GM18498 (cell line): ENCODE measurements around the gene RTN4RL1.

Source experiments
- ATAC-seq: cut with Tn5 transposase; IDR thresholded peaks from one replicate; pipeline ENCODE4 v1.9.1; 2021; ENCODE audit warnings: mild to moderate bottlenecking, moderate library complexity; ENCODE audit not compliant: unreplicated experiment

Gene RTN4RL1

DNA sequence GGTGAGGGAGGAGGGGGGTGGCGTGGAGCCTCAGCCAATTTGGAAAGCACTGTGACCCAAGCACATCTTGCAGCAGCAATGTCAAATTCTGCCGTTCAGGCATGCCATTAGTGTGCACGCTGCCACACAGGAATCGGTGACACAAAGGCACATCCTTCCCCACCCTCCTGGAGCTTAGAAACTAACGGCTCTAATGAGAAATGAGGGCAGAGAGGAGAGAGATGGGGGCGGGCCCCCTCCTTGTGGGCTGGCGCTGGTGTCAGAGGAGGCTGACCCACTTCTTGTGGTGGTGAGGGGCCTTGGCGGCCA is 94.8 kb downstream of the RTN4RL1 start:
- ATAC-seq, result no peak

DNA sequence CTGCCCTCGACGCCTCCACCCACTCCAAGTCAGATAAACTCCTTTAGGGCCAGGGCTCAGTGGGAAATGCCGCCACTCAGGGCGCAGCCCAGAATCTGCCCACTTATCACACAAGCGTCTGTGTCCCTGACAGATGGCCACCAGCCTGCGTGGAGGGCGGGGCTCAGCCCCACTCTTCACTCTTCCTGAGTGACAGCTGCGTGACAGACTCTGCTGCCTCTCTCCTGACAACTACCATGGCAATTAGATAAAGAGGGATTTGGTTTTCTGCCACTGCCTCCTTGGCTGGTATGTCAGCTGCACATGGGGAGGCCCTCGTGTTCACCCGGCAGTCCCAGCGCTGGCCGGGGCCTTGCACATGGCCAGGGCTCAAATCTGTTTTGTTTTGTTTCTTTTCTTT is 96.2 kb downstream of the RTN4RL1 start:
- ATAC-seq, result no peak

DNA sequence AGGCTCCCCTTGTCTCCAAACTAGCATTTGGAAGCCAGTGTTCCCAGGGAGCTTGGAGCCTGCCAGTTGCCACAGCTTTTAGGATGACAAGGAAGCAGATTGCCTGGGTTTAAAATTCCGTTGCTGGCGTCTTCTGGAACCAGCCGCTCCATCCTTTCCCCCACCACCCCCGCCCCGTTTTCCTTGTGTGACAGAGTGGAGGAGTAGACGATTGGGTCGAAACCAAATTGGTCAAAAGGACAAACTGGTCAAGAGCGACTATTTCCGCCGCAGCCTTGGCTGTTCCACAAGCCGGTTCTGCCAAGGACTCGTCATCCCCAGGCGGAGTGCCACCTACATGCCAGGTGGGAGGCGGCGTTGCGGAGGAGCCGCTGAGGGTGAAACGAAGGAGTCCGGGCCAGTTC is 104.2 kb downstream of the RTN4RL1 start:
- no peak for ATAC-seq

DNA sequence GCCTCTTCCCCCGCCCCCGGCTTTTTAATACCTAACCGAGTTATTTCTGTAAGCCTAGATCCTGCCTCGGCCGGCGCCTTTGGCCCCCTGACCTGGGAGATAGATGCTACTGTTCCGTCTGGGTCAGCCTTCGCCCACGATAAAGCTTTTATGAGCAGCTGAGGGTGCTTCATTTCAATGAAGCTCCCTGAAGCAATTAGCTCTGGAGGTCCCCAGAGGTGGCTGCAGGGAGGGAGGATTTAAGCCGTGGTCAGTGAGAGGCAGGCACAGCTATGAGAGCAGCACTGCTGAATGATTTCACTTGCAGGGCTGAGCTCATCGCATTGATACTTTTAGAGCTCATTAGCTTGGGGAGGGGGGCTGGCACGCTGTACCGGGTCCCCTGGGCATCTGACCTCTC is 105.9 kb downstream of the RTN4RL1 start:
- ATAC-seq, result no peak

DNA sequence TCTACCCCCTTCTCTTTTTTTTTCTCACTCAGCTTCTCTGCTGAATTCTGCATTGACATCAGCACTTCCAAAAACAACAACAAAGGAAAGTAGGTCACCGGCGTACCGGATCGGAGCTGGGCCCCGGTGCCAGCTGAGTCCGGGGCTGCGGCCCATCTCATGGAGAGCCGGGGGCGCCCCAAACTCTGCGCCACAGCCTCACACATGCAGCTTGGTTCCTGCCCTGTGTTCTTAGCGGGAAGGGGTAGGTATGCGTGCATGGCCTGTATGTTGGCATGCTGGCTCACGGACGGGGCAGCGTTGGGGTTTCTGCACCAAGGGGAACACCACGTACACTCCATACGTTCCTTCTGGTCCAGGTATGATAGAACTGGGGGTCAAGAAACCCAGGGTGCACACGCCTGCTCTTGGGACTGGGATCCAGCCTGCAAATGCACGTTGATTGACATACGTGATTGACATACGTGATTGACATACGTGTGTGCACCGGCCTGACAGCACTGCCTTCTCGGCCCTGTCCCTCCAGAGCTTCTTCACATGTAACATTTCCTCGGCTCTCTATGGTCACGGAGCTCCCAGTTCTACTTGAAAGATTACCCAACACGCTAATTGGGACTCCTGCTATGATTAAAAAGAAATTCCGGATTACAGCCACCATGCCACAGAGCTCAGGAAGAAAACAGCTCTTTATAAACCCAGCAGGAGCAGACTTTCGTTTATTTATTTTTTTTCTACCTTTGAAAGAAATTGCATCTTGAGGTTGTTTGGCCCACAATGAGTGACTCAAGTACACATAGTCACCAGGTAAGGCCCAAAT is 106.6 kb downstream of the RTN4RL1 start:
- ATAC-seq, result no peak

DNA sequence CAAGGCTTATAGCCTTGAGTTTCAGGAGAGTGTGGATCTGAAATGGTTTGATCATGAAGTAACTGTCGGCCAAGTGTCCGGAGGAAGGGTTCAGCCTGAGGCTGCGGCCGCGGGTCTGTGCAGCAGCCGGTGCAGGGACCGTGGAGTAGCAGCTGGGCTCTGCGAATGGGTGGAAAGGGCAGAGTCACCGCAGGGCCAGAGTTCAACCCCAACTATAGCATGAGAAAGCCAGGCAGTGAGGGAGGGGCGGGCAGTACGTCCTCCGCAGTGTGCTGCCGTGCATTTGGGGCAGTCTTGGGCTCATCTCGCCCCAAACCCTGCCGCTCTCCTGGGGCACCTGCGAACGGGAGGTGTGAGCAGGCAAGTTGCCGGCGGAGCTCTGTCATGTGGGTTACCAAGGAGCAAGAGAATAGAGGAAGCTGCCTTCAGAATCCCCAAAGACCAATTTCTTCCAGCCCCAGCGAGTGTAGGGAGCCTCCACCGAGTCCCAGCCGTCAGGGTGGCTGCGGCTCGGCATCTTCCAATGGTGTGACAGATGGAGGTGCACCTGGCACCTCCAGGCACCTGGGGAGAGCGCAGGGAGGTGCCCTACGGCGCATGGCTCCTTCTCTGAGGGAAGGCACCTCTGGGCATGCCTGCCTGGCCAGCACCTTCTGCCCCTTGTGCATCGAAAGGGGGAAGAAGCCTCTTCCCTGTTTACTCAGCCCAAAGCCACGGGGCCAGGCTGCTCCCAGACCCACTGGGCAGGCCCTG is 108.0 kb downstream of the RTN4RL1 start:
- no peak for ATAC-seq

DNA sequence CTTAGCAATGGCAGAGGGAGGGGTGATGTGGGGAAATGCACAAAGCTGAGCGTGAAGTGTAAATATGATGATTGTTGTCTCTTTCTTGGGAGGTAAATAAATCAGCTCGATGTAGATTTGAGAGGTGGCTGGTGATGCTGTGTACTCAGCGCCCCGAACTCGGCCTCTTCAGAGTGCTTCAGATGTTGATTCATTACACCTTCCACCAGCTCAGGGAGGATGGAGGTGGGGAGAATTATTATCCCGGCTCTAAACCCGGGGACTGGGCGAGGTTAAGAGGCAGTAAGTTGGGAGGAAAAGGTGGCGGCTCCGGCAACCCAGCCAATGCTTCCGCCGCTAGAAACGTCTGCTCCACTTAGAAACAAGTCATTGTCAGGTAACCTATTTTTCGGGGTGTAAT is 108.8 kb downstream of the RTN4RL1 start:
- ATAC-seq, result no peak

DNA sequence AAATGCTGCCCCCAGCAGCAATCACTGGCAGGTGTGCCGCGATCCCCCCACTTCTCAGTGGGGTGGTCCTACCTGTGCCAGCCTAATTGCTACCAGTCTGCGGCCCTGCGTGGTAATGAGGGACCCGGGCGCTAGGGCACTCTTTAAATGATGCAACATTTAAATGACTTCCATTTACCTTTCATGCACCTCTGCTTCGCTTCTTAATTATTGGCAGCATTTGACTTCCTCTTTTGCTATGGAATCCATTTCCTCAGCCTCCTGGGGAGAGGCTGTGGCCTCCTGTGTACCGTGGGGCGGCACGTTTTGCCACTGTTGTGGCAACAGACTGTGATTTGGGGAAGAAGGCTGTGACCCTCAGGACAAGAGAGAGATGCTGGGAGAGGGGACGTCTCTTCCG is 109.2 kb downstream of the RTN4RL1 start:
- no peak for ATAC-seq

DNA sequence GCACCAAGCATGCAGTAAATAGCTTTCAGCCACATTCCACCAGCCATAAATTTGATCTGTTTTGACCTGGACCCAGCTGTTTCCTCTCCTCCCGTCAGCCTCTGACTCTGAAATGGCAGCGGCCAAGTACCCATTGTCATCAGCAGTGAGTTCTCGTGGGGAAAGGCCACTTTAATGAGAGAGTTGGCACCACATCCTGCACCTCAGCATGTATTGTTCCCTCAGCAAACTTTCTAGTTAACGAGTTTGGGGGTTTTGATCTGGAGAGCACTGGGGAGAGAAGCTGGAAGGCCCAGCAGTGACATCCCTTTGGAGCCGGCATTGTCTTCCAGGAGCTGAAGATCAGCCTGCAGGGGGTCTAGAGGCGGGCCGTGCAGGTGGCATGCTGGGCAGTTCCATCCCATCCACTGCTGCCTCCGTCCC is 110.5 kb downstream of the RTN4RL1 start:
- ATAC-seq, result no peak

DNA sequence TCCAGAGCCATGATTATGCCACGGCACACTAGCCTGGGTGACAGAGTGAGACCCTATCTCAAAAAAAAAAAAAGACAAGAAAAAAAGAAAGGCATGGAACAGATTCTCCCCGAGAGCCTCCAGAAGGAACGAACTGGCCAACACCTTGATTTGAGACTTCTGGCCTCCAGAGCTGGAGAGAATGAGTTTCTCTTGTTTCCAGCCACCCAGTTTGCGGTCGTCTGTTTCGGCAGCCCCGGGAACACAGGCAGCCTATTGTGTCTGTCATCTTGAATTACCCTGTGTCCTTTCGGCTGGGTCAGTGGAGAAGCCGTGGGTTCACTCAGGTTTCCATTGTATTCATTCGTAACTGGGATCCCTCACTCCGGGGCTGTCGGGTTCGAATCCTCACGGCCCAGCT is 111.4 kb downstream of the RTN4RL1 start:
- no peak for ATAC-seq

DNA sequence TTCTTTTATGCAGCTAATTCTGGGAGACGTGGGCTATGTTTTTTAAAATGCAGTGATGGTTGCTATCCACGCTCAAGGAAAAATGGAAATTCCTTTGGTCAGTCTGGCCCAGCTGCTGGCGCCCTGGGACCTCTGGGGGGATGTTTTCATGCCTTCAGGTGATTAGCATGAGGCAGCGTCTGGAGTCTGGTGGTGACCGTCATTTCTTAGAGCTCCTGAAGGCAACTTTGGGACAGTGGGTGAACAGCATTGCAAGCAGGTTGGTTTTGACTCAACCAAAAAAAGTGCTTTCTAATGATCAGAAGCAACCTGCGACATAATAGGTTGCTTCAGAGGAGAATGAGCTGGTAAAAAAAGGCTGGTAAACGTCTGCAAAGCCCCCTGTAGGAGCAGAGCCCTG is 113.0 kb downstream of the RTN4RL1 start:
- ATAC-seq, result no peak

DNA sequence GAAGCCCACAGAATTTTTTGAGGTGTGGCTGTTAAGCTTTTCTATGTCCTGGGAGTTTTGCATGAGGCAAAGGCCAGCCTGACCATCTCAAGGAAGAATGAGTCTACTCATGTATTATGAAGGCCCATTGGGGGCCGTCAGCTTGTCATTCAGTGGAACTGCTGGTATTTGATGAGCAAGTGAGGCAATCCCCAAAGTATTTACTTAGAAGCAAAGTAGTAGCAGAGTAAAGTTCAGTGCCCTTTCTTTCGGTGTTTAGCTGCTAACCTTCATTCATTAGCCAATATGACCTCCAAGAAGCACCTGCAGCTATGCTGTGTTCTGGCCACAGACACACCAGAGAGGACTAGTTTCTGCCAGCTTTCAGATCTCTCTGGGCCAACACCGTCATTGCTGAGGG is 115.1 kb downstream of the RTN4RL1 start:
- no peak for ATAC-seq

DNA sequence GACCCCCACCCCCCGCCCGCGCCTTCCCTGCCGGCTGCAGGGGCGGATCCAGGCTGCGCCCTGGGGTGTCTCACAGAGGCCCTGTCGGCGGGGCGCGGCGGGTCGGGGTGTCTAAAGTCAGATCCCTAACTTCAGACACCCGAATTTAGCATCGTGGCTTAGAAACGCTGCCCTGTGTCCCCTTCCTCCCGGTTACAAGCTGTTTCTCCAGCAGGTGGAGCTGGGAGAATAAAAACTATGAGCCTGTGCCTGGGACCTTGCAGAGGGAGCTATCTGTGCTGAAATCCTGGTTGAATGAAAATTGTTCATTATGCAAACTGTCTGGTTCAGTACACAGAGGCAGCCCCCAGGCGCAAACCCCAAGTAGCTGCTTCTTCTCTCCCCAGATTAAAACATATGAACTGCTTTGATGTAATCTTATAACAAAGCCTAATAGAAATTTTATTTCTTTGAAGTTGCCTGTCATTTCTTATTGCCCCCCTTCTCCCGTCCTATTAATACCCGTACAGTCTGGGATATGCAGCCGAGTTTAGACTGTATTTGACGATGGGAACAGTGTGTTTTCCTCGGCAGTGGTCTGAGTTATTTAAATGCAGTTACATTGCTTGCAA is 116.3 kb downstream of the RTN4RL1 start:
- no peak for ATAC-seq

DNA sequence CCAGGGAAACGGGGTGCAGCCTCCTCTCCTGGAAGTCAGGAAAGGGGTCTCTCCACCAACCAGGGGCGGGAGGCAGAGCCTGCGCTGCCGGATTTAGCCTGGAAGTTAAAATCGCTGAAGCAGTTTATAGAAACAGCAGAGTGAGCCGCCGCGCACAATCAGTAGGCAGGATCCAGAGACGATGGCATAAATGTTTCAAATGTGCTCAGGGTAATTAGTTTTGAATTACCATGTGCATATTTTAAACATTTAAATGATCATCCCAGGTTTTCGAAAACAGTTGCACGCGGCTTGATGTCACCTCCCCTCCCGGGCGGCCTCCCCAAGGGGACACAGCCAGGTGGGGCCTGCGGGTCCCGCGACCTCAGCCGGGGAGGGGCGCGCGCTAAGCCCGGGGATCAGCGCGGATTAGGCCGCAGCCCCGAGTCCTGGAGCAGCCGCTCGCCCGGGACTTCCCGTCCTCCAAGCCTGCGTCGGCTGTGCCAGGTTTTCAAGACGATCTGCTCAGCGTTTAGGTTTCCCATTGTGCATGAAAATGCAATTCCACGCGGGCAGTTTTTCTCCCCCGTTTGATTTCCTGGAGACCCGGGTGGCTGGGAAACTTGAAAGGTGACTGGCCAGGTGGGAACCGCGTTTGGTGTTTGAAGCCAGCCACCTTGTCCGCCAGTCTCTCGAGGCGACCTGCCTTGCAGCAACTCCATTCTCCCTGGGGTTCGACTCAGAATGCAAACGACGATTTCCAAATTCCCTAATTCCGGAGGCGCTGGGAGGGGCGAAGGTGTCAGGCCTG is 117.0 kb downstream of the RTN4RL1 start:
- no peak for ATAC-seq

DNA sequence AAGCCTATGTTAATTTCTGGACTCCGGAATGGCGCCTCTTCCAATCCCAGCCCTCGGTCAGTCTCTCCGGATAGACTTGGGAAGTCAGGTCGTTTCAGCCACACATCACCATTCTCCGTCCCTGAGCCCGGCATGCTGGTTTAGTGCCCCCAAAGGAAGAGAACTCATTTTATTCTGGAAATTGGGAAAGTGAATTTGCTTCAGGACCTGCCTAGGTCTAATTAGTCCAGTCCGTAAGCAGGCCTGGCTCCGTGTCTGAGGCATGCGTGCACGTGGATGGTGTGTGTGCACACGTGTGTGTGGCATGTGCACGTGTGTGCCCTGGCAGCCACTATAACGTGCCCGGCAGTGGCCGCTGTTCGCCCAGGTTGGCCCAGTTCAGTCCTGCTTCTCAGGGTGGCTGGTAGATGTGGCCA is 117.9 kb downstream of the RTN4RL1 start:
- no peak for ATAC-seq

DNA sequence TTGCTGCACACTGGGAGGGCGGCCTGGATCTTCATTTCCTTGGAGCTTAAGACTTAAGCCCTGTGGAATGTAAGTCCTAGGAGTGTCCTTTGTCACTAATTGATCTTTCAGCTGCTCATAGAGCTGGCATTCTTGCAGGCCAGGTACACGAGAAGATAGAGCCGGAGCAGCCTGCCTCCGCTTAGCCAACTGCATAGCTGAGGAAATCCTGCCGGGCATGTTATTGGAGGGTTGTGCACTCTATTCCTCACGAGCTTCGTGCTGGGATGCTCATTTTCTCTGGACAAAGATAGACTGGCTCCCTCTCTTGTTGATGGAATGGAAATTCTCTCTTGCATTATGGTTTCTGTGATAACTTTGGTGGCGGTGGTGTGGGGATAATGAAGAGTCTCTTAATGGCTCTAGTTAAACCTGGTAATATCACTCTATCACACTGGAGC is 118.5 kb downstream of the RTN4RL1 start:
- no peak for ATAC-seq

DNA sequence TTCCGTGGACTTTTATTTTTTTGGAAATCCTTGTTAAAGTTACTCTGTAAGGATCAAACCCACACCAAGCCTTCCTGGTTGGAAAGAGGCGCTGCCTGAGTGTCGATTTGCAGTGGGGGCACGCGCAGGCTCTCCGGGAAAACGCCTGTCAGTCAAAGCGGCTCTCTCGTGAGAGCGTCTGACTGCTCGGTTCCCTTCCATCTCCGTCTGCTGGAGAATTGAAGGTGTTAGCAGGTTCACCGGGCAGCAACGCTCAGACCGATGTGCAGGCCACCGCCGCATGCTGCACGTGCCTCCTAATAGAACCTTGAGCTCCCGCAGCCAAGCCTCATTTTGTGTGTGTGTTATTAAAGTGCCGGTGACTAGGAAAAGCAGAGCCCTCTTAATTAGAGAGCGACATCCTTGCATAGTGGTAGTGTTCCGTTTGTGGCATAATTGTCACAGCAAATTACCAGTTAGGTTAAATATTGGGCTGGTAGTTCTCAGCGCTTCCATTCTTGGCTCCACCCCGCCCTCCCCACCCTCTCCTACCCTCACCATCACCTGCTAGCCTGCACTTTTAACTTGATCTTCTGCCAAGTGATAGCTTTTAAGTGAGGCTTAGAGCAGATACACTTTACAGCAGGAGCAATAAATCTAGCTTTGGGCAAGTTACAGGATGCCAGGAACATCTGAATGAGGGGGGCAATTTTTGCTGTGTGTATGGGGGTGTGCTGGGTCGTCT is 119.8 kb downstream of the RTN4RL1 start:
- no peak for ATAC-seq

DNA sequence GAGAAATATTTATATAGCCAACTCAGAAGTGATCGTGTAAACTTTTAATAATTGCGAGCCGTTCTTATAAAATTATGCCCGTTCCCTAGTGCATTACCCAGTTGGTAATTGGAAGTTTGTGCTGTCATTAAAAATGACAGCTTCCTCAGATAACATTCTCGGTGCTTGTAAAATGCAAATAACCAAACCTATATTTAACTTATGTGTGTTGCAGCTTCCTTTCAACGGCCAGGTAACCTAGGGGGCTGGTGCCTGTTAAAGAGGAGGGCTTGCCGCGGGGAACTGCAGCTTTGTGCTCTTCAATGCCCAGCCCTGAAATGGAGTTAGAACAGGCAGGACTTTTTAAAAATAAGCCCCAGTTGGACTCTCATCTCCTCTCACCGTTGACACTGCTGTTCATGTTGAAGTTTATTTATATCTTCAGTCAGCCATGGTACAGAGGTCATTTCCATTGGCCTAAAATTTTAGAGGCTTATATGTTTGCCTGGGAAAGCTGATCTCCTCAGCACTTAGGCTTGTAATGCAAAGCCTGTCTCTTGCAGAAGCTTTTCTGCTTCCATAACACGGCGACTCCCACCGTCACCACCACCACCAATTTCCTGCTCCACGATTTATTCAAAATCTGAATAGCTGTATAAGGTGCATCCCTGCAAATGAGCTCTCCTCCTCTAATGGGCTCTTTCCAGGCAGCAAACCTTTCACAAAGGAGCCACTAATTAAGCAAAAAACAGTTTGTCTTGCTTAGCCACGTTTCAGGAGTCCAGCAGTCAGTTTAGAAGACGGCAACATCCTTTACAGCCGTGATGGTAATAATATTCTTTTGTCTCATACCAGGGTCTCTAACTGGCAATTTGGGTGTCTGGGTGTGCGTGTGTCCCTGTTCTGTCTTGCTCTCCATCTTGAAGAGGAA is 120.6 kb downstream of the RTN4RL1 start:
- ATAC-seq, result no peak

DNA sequence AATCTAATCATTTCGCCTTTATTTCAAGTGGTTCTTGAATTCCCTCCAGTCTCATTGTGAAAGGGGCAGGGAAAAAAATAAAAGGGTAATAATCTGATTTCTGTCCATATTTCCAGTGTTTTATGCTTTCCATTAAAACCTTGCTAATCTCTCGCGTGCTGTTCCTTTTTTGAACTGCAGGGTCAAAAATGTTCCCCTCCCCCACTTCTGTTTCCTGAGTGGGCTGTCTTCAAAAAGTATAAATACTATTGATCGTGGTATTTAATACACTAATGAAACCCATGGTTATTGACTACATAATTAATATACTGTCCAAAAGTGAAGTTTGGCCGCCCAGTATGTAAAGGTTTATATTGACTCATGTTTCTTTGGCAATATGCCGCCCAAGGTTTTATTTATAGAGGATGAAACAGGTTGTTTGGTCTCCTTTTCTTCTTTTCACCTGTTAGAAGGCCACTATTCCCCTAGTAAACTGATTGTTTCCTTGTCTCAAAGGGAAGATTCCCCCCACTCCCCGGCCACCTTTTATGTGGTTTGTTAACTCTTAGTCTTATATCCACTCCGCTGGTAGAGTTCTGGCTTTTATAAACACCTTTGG is 125.6 kb downstream of the RTN4RL1 start:
- ATAC-seq, result no peak
